A204.1 (cell line): ENCODE measurements around the gene INHBE.
"Not testable (repeated sequence)": the region's sequence is repeated elsewhere in the genome, so short reads cannot be mapped to it uniquely, and the experiment has no call there.

Experiments
- FAIRE-seq: peaks from 2 replicates; lab custom pipeline; 2012; peaks lifted over from hg19 to GRCh38; lab: Jason Lieb, UNC

Gene INHBE, protein sequence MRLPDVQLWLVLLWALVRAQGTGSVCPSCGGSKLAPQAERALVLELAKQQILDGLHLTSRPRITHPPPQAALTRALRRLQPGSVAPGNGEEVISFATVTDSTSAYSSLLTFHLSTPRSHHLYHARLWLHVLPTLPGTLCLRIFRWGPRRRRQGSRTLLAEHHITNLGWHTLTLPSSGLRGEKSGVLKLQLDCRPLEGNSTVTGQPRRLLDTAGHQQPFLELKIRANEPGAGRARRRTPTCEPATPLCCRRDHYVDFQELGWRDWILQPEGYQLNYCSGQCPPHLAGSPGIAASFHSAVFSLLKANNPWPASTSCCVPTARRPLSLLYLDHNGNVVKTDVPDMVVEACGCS

DNA sequence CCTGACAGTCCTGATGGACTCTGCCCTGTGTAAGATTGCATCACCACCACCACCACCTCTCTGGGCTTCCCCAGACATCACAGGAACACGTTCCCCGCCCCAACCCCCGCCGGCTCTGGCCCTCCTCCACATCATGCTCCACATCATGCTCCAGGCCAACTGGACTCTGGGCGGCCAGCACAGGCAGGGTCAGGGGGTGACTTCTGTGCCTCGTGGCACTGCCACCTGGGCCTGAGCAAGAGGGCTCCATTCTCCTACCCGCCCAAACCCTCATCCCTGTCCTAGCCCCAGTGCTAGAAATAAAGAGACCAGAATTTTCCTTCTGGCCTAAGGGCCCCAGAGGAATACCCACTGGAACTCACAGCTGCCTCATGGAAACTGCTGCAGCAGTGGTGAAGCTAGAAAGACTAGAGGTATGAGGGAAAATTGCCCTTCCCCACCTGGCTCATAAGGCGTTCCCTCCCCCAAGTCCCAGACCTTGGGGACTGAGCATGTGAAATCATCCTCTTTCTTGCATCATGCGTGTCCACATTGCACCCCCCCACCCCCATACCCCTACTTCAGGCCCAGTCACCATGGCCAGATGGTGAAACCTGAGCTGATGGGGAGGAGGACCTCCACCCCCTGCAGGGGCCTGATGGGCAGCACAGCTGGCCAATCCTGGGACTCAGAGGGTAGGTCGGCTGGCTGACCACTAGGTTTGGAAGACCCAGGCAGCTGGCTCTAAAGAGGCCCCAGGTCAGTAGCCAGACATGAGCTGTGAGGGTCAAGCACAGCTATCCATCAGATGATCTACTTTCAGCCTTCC lies at the start of gene INHBE:
INHBE (plus strand) TSS at position 742 of the 808 bp plus-strand sequence. CDS start 230 bp downstream, outside the sequence.
- FAIRE-seq: no peak

DNA sequence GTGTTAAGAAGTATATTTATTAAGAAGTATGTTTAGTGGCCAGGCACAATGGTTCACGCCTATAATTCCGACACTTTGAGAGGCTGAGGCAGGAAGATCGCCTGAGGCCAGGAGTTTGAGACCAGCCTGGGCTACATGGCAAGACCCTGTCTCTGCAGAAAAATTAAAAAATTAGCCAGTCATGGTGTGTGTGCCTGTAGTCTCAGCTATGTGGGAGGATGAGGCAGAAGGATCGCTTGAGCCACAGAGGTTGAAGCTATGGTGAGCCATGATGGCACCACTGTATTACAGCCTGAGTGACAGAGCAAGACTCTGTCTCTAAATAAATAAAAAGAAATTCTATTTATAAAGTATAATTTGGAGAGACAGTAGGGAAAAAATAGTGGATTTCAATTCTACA lies 44.6 kb upstream of the INHBE start:
- no peak for FAIRE-seq

DNA sequence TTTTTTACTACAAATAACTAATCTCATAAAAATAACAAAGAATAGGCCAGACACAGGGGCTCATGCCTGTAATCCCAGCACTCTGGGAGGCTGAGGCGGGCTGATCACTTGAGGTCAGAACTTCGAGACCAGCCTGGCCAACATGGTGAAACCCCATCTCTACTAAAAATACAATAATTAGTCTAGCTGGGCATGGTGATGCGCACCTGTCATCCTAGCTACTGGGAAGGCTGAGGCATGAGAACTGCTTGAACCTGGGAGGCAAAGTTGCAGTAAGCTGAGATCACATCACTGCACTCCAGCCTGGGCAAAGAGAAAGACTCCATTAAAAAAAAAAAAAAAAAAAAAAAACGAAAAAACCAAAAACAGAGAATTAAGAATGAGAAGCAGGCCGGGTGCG lies 40.9 kb upstream of the INHBE start:
- FAIRE-seq: not testable (repeated sequence)

DNA sequence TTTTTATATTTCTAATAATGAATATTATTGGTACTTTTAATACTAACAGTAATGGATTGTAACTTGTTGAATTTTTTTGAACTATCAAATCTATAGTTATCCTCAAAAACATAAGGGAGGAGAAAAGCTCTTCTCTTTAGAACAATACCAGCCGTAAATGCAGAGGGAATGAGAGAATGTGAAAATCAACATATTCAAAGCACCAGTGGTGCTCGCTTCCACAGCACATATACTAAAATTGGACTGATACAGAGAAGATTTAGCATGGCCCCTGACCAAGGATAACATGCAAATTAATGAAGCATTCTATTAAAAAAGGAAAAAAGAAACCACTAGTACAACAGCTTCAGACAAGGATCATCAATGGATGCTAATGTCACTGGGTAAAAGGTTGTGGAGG lies 40.0 kb upstream of the INHBE start:
- FAIRE-seq: no peak

DNA sequence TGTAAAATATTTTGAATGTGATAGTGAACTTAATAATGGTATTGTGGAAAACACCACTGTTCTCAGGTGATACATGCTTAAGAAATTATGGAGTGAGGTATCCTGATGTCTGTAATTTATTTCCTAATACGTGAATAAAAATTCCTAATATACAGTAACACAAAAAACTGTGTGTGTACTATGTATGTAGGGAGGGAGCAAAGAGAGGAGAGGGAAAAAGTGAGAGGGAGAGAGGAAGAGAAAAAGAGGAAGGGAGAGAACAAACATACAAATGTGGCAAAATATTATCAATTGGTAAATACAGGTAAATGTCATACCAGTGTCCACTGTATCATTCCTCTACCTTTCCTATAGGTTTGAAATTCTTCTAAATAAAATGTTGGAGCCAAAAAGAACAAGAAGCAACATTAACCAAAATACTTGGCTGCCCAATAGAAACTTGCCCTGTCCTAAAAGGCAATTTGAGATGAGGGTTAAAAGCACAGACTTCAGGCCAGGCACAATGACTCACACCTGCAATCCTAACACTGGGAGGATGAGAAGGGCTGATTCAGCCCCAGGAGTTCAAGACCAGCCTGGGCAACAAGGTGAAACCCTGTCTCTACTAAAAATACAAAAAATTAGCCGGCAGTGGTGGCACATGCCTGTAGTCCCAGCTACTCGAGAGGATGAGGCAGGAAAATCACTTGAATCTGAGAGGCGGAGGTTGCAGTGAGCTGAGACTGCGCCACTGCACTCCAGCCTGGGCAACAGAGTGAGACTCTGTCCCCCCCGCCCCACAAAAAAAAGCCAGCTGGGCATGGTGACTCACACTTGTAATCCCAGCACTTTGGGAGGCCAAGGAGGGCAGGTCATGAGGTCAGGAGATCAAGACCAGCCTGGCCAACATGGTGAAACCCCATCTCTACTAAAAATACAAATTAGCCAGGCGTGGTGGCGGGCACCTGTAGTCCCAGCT lies 38.8 kb upstream of the INHBE start:
- no peak for FAIRE-seq

DNA sequence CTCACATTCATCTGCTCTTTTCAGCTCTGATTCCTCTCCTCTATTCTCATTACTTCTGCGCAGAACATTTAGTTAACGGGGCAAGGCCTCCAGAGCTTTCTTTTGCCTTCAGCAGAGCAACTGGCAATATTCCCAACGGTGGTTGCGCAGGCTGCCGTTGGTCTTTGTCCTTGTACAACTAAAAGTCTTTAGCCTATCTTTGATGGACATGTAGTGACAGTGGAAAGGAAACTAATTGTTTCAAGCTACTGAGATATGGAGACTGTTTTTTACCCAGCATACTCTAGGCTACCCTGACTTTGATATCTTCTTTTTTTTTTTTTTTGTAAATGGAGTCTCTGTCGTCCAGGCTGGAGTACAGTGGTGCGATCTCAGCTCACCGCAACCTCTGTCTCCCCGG lies 36.9 kb upstream of the INHBE start:
- FAIRE-seq: no peak

DNA sequence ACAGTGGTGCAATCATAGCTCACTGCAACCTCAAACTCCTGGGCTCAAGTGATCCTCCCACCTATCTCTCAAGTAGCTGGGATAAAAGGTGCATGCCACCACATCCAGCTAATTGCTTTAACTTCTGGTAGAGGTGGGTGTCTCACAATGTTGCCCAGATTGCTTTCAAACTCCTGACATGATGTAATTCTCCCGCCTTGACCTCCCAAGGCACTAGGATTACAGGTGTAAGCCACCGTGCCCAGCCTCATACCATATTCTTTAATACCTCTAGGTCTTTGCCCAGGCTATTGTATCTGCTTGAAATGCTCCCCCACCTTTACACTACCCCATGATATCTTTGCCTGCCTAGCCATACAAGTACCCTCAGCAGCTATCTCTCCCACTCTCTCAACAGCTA lies 35.6 kb upstream of the INHBE start:
- no peak for FAIRE-seq

DNA sequence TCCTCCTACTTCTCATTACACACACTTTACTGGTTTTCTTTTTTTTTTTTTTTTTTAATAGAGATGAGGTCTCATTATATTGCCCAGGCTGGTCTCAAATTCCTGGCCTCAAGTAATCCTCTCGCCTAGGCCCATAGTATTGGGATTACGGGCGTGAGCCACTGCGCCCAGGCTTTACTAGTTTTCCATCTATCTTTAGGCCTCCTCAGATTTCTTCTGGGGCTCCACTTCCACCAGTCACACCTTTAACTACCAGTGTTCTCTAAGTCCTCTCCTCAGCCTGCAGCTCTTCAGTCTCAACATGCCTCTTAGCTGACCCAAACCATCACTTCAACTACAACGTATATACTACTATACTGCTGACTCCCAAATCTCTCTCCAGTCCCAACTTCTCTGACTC lies 34.6 kb upstream of the INHBE start:
- no peak for FAIRE-seq

DNA sequence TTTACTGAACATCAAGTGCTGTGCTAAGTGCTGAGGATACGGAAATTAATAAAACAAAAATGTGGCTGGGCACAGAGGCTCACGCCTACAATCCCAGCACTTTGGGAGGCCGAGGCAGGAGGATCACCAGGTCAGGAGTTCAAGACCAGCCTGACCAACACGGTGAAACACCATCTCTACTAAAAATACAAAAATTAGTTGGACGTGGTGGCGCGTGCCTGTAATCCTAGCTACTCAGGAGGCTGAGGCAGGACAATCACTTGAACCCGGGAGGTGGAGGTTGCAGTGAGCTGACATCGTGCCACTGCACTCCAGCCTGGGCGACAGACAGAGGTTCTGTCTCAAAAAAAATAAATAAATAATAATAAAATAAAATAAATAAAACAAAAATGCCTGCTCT lies 28.2 kb upstream of the INHBE start:
- not testable (repeated sequence) for FAIRE-seq

DNA sequence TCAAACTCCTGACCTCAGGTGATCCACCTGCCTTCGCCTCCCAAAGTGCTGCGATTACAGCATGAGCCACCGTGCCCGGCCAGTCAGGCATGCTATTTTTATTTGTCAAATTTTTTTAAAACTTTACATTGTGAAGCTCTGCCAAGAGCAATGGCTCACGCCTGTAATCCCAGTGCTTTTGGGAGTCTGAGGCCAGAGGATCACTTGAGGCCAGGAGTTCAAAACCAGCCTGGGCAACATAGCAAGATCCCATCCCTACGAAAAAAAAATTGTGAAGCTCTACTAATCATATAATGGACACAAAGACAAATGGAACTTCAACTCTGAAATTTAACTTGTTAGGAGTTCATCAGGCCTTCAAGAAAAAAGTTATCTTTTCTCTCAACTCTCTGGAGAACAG lies 26.1 kb upstream of the INHBE start:
- FAIRE-seq: no peak

DNA sequence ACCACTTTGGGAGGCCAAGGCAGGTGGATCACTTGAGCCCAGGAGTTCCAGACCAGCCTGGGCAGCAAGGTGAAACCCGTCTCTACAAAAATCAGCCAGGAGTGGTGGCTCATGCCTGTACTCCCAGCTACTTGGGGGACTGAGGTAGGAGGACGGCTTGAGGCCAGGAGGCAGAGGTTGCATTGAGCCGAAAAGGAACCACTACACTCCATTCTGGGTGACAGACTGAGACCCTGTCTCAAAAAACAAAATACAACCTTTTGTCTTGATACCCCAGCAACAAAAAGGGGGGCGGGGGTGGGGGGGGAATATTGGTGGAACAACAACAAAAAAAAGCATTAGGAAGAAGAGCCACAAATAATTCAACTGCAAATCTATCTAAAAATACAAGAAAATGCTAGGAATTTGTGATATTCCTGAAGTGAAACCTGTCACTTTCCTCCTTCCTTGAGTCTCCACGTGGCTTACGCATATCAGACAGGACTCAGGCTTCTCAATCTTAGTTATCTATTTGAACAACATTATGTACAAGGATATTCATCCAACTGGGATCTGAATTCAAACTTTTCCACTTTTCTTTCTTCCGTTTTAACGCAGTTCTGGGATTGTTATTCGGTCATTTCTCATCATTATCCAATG lies 25.5 kb upstream of the INHBE start:
- FAIRE-seq: no peak

DNA sequence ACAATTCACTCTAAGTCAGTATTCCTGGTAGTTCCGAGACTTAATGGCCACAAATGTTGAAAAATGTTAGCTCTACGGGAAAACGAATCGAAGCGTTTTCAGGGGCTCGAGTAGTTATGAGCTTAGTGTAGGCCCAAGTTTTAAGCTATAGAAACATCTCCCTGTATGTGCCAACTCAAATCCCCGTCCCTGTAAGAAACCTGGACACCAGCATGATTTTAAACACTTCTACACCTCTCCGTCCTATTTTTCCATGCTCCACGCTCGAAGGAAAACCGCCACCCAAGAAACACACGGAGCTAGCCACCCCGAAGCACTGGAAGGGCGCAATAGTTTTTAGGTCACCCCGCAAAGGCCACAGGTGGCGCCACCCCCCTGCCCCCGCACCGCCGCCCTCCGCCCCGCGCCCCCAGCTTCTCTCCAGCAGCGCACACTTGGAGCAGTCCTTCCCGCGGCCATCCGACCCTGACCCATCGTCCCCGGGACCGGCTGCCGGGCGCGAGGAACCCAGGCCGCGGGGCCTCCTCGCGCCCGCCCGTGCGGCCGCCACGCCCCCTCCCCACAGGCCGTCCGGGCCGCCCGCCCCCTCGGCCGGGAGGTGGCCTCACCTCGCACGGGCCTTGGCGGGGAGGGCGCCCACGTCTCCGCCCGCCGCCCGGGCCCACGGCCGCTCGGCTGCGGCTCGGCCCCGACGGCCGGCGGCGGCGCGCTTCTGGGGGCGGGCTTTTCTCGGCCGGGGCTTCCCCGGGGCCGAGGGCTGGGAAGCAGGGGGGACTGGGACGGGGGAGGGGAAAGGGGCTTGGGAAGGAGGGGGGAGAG lies 24.8 kb upstream of the INHBE start:
- no peak for FAIRE-seq

DNA sequence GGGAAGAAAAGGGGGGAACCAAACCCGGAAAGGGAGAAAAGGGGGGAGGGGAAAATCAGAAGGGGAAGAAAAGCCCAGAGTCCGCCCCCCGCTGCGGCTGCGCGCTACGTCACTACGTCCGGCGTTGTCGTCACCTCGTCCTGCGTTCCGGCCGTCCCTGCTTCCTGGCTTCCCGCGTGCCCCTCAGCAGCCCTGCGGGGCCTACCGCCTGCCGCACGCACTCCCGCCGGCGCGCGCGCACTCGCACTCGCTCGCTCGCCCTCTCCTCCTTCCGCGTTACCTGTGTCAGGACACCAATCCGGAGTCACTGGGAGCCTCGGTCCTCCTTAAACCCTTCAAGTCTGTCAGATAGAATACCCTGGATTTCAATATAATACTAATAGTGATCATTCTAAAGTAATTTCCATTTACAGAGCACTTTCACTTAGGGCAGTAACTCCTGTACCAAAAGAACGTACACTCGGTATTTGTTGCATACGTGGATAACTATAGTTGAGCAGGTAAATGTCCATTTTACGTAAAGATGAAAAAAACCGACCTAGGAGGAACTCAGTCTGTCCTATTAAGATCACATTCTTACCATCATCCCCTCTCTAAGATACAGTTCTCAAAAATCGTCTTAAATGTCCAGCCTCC lies 24.1 kb upstream of the INHBE start, which contains the start of gene R3HDM2:
R3HDM2 (minus strand) TSS at position 113 of the 636 bp plus-strand sequence. CDS start 120,615 bp downstream, outside the sequence.
- FAIRE-seq: peak; percentile 3

DNA sequence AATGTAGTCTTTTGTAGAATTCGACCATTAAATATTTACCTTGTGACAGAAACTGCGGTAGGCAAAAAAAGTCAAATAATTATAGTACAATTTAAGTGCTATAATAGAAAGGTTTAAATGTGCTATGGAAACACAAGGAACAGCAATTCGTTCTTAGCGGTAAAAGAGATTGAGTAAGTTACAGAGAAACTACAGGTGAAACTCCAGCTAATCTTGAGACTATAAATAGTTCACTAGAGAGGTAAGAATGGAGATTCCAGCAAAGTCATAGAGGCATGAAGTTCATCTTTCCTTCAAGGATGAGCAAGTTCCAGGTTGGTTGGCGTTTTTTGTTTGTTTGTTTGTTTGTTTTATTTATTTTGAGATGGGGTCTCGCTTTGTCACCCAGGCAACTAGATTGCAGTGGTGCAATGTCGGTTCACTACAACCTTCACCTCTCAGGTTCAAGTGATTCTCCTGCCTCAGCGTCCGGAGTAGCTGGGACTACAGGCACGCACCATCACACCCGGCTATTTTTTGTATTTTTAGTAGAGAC lies 23.4 kb upstream of the INHBE start:
- no peak for FAIRE-seq

DNA sequence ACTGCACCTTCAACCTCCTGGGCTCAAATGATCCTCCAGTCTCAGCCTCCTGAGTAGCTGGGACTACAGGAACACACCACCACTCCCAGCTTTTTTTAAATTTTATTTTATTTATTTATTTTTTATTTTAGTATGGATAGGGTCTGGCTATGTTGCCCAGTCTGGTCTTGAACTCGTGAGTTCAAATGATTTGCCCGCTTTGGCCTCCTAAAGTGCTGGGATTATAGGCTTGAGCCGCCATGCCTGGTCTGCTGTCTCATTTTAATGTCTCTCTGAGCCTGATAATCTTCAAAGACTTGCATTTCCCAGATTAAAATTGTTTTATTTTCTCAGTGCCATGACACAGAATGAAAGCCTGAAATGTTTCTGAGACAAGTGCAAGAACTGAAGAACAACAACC lies 21.7 kb upstream of the INHBE start:
- no peak for FAIRE-seq

DNA sequence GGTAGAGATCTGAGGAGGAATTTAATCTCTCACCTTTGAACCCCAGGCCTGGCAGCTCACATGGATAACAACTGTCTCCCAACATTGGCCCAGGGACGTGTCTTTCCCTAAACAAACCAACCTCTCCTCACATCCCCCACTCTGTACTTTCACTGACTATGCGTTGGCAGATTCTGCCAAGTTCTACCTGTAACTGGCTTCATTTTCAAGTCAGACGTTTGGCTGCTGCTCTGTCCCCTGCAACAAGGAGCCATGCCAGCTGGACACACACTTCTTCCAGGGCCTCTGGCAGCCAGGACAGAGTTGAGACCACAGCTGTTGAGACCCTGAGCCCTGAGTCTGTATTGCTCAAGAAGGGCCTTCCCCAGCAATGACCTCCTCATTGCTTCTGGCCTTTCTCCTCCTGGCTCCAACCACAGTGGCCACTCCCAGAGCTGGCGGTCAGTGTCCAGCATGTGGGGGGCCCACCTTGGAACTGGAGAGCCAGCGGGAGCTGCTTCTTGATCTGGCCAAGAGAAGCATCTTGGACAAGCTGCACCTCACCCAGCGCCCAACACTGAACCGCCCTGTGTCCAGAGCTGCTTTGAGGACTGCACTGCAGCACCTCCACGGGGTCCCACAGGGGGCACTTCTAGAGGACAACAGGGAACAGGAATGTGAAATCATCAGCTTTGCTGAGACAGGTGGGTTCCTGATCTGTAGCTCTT lies 20.4 kb upstream of the INHBE start, which contains the start of gene INHBC:
INHBC (plus strand) TSS at position 268 of the 707 bp plus-strand sequence; CDS start at position 371, 103 bp downstream.
- FAIRE-seq: no peak

DNA sequence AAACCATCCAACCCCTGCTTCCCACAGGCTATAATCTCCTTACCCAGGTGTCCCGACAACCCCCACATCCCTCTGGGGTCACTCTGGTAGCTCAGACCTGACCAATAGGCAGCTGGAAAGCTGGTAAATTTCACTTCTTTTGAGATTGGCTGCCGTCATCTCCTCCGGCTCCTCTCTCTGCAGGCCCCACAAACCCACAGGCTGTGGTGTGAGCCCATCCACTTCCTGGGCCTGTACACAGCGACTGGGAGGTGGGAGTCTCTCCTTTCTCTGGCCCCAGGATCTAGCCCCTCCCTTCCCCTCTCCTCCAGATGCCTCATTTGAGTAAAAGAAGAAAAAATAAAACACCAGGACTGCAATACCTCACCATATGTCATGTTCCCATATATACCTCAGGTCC lies 19.8 kb upstream of the INHBE start:
- no peak for FAIRE-seq

DNA sequence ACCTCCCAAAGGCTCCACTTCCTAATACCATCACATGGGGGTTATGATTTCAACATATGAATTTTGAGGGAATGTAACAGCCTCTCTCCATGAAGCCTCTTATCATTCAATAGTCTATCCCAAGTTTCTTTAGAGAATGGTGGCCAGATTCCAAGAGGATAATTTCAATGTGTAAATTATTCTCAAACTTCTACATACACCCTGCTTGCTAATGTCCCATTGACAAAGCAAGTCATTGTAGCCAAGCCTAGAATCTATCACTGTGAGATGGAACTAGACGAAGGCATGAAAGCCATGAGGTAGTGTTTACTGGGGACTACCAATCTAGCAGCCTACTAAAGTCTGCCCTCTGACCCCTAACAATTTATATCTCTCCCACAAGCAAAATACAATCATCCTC lies 16.7 kb upstream of the INHBE start:
- no peak for FAIRE-seq

DNA sequence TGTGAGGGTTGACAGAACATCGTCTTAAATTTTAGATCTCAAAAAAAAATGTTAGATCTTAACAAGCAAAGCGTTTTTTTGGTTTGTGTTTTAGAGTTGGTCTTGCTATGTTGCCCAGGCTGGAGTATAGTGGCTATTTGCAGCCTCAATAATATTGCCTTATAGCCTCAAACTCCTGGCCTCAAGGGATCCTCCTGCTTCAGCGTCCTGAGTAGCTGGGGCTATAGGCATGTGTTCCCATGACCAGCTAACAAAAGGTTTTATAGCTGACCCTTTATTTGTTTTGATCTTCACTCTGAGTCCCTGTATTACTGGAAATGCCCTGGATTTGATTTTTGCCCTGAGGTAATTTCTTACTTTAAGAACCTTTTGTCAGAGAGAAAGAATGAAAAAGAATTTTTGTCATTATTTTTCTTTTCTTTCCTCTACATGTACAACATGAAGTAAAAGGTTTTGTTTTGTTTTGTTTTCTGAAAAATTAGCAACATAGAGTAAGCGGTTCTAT lies 15.3 kb upstream of the INHBE start:
- FAIRE-seq: no peak
